Motor neuron (in vitro differentiated cells): Measurements from ENCODE around the gene CIAO2A. TPM values are rescaled to one million over a fixed set of nuclear protein-coding genes. Genes with fewer than 3 reads are reported as not detected.
"Not testable (repeated sequence)": the region's sequence is repeated elsewhere in the genome, so short reads cannot be mapped to it uniquely, and the experiment has no call there.

Experiments
- ATAC-seq, 8 experiments: fragments of 200-7000 bp; cut with Tn5 transposase; replicated peaks in 6 of 8; 2 replicates each; pipeline ENCODE4 v1.8.0; 2021; ENCODE audit warnings: mild to moderate bottlenecking in 8 of 8, moderate library complexity in 8 of 8
- H3K27ac ChIP-seq, 2 donors: fragments of 250-450 bp; sonication (Bioruptor Pico); 2 replicates each; pipeline ENCODE4 v1.9.0; 2021; ENCODE audit warnings: antibody characterized with exemption in 2 of 2, mild to moderate bottlenecking in 2 of 2, moderate library complexity in 1 of 2
- H3K4me1 ChIP-seq, 2 donors: fragments of 250-450 bp; sonication (Bioruptor Pico); replicated peaks in 1 of 2; 2 replicates each; pipeline ENCODE4 v1.6.1; 2021; ENCODE audit warnings: antibody characterized with exemption in 2 of 2, mild to moderate bottlenecking in 2 of 2, moderate library complexity in 1 of 2
- H3K4me3 ChIP-seq, 5 donors: fragments of 250-450 bp; sonication (Bioruptor Pico); 2 replicates each; pipeline ENCODE4 v1.9.0; 2021; ENCODE audit warnings: antibody characterized with exemption in 5 of 5, mild to moderate bottlenecking in 5 of 5, moderate library complexity in 4 of 5
- WGBS, 10 experiments: fragments of 450-650 bp; shearing (Covaris generic); methylation state at CpG; one replicate each; pipeline ENCODE4 v1.0.0; 2022; 5-methylcytosine and 5-hydroxymethylcytosine counted together
- in situ Hi-C, 9 experiments: fragments of 400-800 bp; cut with MboI; loops; one replicate each; pipeline ENCODE4 v1.15.0; 2021; ENCODE audit warnings: low sequenced_read_pairs in 9 of 9, low pct_unique_long_range_greater_than_20kb in 2 of 9; ENCODE audit not compliant: unreplicated experiment in 9 of 9
- total RNA-seq, 8 experiments: library from RNA; unstranded; fragments of 300-600 nt; gene quantifications; 2 replicates each; pipeline versions ENCODE4 v1.2.3 to v1.2.4, GENCODE V29; 2022

CIAO2A gene
- total RNA-seq, 8 experiments from 2014 or later = 42.0 to 106 (median 74.5) TPM

- H3K4me3 ChIP-seq = no peak overlapping the region
- in situ Hi-C loops = no loop called here
- WGBS, 10 experiments = 38 to 100% (median 89%) methylated on average over 1 to 6 of the region's 6 CpGs
- no peak overlapping the region for H3K27ac ChIP-seq
- ATAC-seq = no peak
- no peaks in the 10 kb centered on the region for H3K4me1 ChIP-seq
Observed at GRCh38 chr15:64127521-64128270, 34.1 kb upstream of the CIAO2A start.

GRCh38 chr15:64125978-64126377, 32.3 kb upstream of the CIAO2A start:
- in situ Hi-C loops = no loop called here
- Histone ChIP-seq H3K4me1 (no peaks in the 10 kb centered on the region), H3K4me3 (no peak overlapping the region), H3K27ac (no peak overlapping the region)
- ATAC-seq = no peak
- WGBS, 10 experiments = 57 to 100% (median 80%) methylated on average over 1 to 3 of the region's 3 CpGs; no CpG with 5 or more reads in 1 of the 10 experiments

GRCh38 chr15:64122936-64123351, 29.3 kb upstream of the CIAO2A start:
- in situ Hi-C loops = no loop called here
- ATAC-seq = peak in 1 of 8 experiments; percentile 39
- H3K4me3 ChIP-seq = no peak overlapping the region
- 87 to 100% (median 93%) methylated on average over 1 to 3 of the region's 3 CpGs; no CpG with 5 or more reads in 4 of the 10 experiments for WGBS, 10 experiments
- H3K27ac ChIP-seq = no peak overlapping the region
- H3K4me1 ChIP-seq = no peaks in the 10 kb centered on the region

GRCh38 chr15:64122444-64122843, 28.8 kb upstream of the CIAO2A start:
- in situ Hi-C loops = no loop called here
- H3K4me3 ChIP-seq = no peak overlapping the region
- H3K4me1 ChIP-seq = no peaks in the 10 kb centered on the region
- H3K27ac ChIP-seq = no peak overlapping the region
- no peak for ATAC-seq
- 60 to 100% (median 100%) methylated on average over 1 of the region's 1 CpG; no CpG with 5 or more reads in 5 of the 10 experiments for WGBS, 10 experiments

- in situ Hi-C loops = no loop called here
- ATAC-seq = peak in 3 of 8 experiments; percentile 89 to 96 (median 93)
- no peak overlapping the region for H3K27ac ChIP-seq
- WGBS, 10 experiments = 0 to 100% (median 85%) methylated on average over 1 to 4 of the region's 4 CpGs
- H3K4me3 ChIP-seq = no peak overlapping the region
- H3K4me1 ChIP-seq = no peaks in the 10 kb centered on the region
Observed at GRCh38 chr15:64121614-64122013, 28.0 kb upstream of the CIAO2A start.

GRCh38 chr15:64120322-64120721, 26.7 kb upstream of the CIAO2A start:
- H3K27ac ChIP-seq, H3K4me3 ChIP-seq, in situ Hi-C loops, H3K4me1 ChIP-seq, ATAC-seq: not testable (repeated sequence)
- 100% methylated on average over 1 to 2 of the region's 2 CpGs; no CpG with 5 or more reads in 3 of the 10 experiments for WGBS, 10 experiments

GRCh38 chr15:64117759-64118487, 24.3 kb upstream of the CIAO2A start:
- in situ Hi-C loops = no loop called here
- 75 to 100% (median 100%) methylated on average over 1 to 5 of the region's 5 CpGs; no CpG with 5 or more reads in 3 of the 10 experiments for WGBS, 10 experiments
- Histone ChIP-seq H3K4me3 (no peak overlapping the region), H3K27ac (no peak overlapping the region), H3K4me1 (no peaks in the 10 kb centered on the region)
- ATAC-seq = no peak

GRCh38 chr15:64112904-64113303, 19.3 kb upstream of the CIAO2A start:
- Histone ChIP-seq H3K4me1 (no peaks in the 10 kb centered on the region), H3K27ac (no peak overlapping the region), H3K4me3 (no peak overlapping the region)
- in situ Hi-C loops = no loop called here
- ATAC-seq = peak in 2 of 8 experiments; percentile 62 to 69
- 29 to 100% (median 83%) methylated on average over 1 of the region's 1 CpG; no CpG with 5 or more reads in 3 of the 10 experiments for WGBS, 10 experiments

- Histone ChIP-seq H3K4me1 (no peaks in the 10 kb centered on the region), H3K27ac (no peak overlapping the region), H3K4me3 (no peak overlapping the region)
- peak in 2 of 8 experiments; percentile 13 to 82 for ATAC-seq
- WGBS, 10 experiments = 54 to 100% (median 81%) methylated on average over 1 to 4 of the region's 4 CpGs
- in situ Hi-C loops = no loop called here
Observed at GRCh38 chr15:64112073-64112772, 18.6 kb upstream of the CIAO2A start.

- Histone ChIP-seq H3K27ac (no peak overlapping the region), H3K4me1 (no peaks in the 10 kb centered on the region), H3K4me3 (no peak overlapping the region)
- 45 to 100% (median 87%) methylated on average over 1 to 3 of the region's 3 CpGs; no CpG with 5 or more reads in 2 of the 10 experiments for WGBS, 10 experiments
- peak in 3 of 8 experiments; percentile 14 to 36 (median 30) for ATAC-seq
- in situ Hi-C loops = no loop called here
Observed at GRCh38 chr15:64111679-64112050, 18.0 kb upstream of the CIAO2A start.

- in situ Hi-C loops = no loop called here
- Histone ChIP-seq H3K27ac (no peak overlapping the region), H3K4me1 (no peaks in the 10 kb centered on the region), H3K4me3 (no peak overlapping the region)
- ATAC-seq = no peak
- 75 to 100% (median 99%) methylated on average over 1 to 3 of the region's 3 CpGs for WGBS, 10 experiments
Observed at GRCh38 chr15:64110950-64111678, 17.5 kb upstream of the CIAO2A start.

GRCh38 chr15:64110108-64110701, 16.6 kb upstream of the CIAO2A start:
- H3K4me1 ChIP-seq, H3K27ac ChIP-seq, ATAC-seq, in situ Hi-C loops, H3K4me3 ChIP-seq: not testable (repeated sequence)
- WGBS, 10 experiments = 82 to 100% (median 94%) methylated on average over 1 to 3 of the region's 4 CpGs; no CpG with 5 or more reads in 1 of the 10 experiments
